Measurements from ENCODE around the gene DGKD. TPM values are rescaled to one million over a fixed set of nuclear protein-coding genes. Genes with fewer than 3 reads are reported as not detected.
A peak's percentile ranks its signal among the peaks of the same experiment; 100 is the strongest.

DGKD gene
- total RNA-seq, 6 experiments from 2014 or later = 6.5 to 16.6 (median 14.2) TPM

- intact Hi-C loops (cut with DNase I) = no loop called here
- TF ChIP-seq CTCF (IDR thresholded peaks at IDR 0.05) = no peak
- no peak for TF ChIP-seq POLR2A (IDR thresholded peaks at IDR 0.05)
- H3K9me3 ChIP-seq = no peaks in the 10 kb centered on the region
- peak in 2 of 3 donors; percentile 38 to 55 for DNase-seq
- 98% methylated on average over 8 of the region's 21 CpGs for WGBS (ENCODE audit: insufficient coverage, low coverage, low lambda C conversion rate, missing lambda C conversion rate)
- H3K27ac ChIP-seq = no peak overlapping the region
- peak in 1 of 4 donors; percentile 10 for ATAC-seq
- H3K27me3 ChIP-seq = no peaks in the 10 kb centered on the region
- no peak overlapping the region for H3K4me3 ChIP-seq
- peaks cover 0 to 48% (median 12%) of the 10 kb centered on the region in 4 donors for H3K36me3 ChIP-seq
- no peaks in the 10 kb centered on the region for H3K4me1 ChIP-seq
These were observed 126.4 kb downstream of the DGKD start for GRCh38 chr2:233480490-233481202.

GRCh38 chr2:233481368-233482142 is 127.3 kb downstream of the DGKD start:
- WGBS (ENCODE audit: insufficient coverage, low coverage, low lambda C conversion rate, missing lambda C conversion rate) = 92% methylated on average over 14 of the region's 22 CpGs
- Histone ChIP-seq H3K27me3 (no peaks in the 10 kb centered on the region), H3K4me1 (no peaks in the 10 kb centered on the region), H3K9me3 (no peaks in the 10 kb centered on the region), H3K4me3 (no peak overlapping the region), H3K36me3 (peaks cover 0 to 49% (median 13%) of the 10 kb centered on the region in 4 donors), H3K27ac (no peak overlapping the region)
- no peak for TF ChIP-seq POLR2A (IDR thresholded peaks at IDR 0.05)
- no peak for TF ChIP-seq CTCF (IDR thresholded peaks at IDR 0.05)
- ATAC-seq (no peak), DNase-seq (peak in 1 of 3 donors; percentile 44)
- intact Hi-C loops (cut with DNase I) = no loop called here

- Histone ChIP-seq H3K36me3 (peaks cover 0 to 42% (median 15%) of the 10 kb centered on the region in 4 donors), H3K27me3 (no peaks in the 10 kb centered on the region), H3K9me3 (no peaks in the 10 kb centered on the region), H3K4me1 (no peaks in the 10 kb centered on the region), H3K27ac (no peak overlapping the region), H3K4me3 (no peak overlapping the region)
- ATAC-seq = peak in 1 of 4 donors; percentile 22
- intact Hi-C loops (cut with DNase I) = no loop called here
- WGBS (ENCODE audit: insufficient coverage, low coverage, low lambda C conversion rate, missing lambda C conversion rate) = 80% methylated on average over 2 of the region's 5 CpGs
- peak in 1 of 3 donors; percentile 24 for DNase-seq
- TF ChIP-seq POLR2A (IDR thresholded peaks at IDR 0.05) (no peak), CTCF (IDR thresholded peaks at IDR 0.05) (no peak)
These were observed 128.3 kb downstream of the DGKD start for GRCh38 chr2:233482616-233483015.

- no peak for DNase-seq
- no peak overlapping the region for H3K27ac ChIP-seq
- intact Hi-C loops (cut with DNase I) = no loop called here
- no peaks in the 10 kb centered on the region for H3K27me3 ChIP-seq
- H3K36me3 ChIP-seq = peaks cover 0 to 61% (median 23%) of the 10 kb centered on the region in 4 donors
- no peaks in the 10 kb centered on the region for H3K9me3 ChIP-seq
- TF ChIP-seq CTCF (IDR thresholded peaks at IDR 0.05) = no peak
- TF ChIP-seq POLR2A (IDR thresholded peaks at IDR 0.05) = no peak
- 82% methylated on average over 12 of the region's 15 CpGs for WGBS (ENCODE audit: insufficient coverage, low coverage, low lambda C conversion rate, missing lambda C conversion rate)
- no peak for ATAC-seq
- H3K4me1 ChIP-seq = no peaks in the 10 kb centered on the region
- no peak overlapping the region for H3K4me3 ChIP-seq
These were observed 131.4 kb downstream of the DGKD start for GRCh38 chr2:233485726-233486125.
